NCI-H748 (cell line): ENCODE measurements around the gene HAUS5.

Experiments
- DNase-seq: peaks from one replicate; lab custom pipeline; 2025; ENCODE audit not compliant: unreplicated experiment; lab: John Stamatoyannopoulos, UW

Gene HAUS5

GRCh38 chr19:35670686-35671085 is 58.2 kb downstream of the HAUS5 start:
- DNase-seq: no peak

- peak; percentile 18 for DNase-seq
These were observed 59.3 kb downstream of the HAUS5 start for GRCh38 chr19:35671818-35672217.

GRCh38 chr19:35673121-35673804 is 60.7 kb downstream of the HAUS5 start:
- peak; percentile 84 for DNase-seq
